ENCODE measurements around the gene HECW1.

Gene HECW1

DNA sequence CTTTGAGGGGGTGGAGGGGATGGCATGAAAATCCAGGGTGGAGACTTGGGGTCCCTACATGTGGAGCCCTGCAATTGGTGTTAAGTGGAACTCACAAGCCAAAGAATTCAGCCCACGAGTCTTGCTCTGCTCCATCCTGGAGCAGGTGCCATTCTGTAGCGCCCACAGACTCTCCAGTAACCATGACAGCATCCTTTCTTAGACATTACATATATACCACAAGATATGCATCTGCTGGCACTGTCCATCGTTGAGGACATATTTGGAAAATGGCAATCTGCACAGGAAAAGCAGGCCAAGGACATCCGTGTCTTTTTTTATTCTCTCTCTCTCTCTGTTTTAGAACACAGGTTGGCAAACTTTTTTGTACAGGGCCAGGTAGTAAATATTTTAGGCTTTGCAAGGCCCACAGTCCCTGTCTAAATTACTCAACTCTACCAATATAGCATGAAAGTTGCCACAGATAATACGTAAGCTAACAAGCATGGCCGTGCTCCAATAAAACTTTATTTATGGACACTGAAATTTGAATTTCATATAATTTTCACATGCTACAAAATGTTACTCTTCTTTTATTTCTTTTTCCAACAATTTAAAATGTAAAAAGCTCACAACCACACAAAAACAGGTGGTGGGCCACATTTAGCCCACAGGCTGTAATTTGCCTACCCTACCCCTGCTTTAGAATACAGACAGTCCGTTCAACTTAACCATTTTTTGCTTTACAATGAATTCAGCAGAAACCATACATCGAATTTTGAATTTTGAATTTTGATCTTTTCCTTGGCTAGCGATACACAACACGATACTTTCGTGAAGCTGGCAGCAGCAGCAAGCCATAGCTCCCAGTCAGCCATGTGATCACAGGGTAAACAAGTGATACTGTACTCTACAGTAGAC lies 329.0 kb downstream of the HECW1 start:
- no peak for DNase-seq

DNA sequence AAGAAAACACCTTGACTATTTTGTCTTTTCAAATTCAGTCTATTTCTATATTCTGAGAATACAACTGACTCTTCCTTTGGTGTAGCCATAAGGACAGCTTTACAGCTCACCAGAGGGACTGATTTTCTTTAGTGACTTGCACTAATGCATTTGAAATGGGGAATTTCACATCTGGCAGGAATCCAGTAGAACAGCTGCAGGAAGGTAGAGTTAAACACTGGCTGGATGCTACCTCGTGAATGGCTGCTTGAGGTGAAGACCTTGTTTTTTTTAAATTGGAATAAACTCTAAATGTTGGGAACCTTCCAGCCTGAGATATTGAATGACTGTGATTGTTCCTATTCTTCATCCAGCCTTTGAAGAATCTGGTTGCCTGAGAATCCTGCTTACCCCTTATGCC lies 330.9 kb downstream of the HECW1 start:
- no peak for DNase-seq

DNA sequence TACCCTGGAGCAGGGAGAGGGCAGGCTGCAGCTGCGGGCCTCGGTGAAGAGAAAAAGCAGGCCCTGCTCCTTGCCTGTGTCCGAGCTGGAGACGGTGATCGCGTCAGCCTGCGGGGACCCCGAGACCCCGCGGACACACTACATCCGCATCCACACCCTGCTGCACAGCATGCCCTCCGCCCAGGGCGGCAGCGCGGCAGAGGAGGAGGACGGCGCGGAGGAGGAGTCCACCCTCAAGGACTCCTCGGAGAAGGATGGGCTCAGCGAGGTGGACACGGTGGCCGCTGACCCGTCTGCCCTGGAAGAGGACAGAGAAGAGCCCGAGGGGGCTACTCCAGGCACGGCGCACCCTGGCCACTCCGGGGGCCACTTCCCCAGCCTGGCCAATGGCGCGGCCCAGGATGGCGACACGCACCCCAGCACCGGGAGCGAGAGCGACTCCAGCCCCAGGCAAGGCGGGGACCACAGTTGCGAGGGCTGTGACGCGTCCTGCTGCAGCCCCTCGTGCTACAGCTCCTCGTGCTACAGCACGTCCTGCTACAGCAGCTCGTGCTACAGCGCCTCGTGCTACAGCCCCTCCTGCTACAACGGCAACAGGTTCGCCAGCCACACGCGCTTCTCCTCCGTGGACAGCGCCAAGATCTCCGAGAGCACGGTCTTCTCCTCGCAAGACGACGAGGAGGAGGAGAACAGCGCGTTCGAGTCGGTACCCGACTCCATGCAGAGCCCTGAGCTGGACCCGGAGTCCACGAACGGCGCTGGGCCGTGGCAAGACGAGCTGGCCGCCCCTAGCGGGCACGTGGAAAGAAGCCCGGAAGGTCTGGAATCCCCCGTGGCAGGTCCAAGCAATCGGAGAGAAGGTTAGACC lies 332.5 kb downstream of the HECW1 start:
- DNase-seq = no peak

DNA sequence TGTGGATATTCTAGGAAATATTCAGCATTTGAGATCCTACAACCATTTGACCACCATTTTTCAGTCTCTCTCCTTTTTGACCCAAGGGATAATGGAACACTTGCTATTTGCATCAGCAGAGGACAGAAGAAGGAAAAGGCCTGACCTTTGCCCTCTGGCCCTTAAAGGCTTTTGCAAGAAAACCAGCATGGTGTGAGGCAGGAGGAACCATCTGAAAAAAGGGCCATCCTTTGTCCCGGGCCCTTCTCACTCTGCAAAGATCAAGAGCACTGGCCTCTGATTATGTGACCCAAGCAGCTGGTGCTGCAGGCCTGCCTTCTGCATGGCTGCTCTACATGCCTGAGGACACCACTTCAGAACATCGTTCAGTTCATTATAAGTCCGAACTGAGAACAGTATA lies 337.1 kb downstream of the HECW1 start:
- DNase-seq = no peak

DNA sequence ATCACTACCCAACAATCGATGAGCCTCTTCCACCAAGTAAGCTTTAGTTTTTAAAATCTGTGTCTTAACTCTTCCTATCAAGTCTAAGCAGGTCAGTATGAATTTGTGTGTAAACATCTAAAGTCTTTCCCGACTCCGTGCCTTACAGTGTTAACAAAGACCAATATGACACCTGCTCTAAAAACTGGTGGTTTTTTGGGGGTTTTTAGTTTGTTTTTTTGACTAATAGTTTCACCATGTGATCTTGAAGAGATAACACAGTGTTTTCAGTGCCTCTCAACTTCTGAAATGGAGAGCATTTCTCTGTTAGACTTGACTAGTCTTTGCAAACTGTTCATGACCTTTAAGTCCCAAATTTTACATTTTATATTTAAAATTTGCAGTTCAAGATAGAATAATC lies 338.4 kb downstream of the HECW1 start:
- DNase-seq = no peak

DNA sequence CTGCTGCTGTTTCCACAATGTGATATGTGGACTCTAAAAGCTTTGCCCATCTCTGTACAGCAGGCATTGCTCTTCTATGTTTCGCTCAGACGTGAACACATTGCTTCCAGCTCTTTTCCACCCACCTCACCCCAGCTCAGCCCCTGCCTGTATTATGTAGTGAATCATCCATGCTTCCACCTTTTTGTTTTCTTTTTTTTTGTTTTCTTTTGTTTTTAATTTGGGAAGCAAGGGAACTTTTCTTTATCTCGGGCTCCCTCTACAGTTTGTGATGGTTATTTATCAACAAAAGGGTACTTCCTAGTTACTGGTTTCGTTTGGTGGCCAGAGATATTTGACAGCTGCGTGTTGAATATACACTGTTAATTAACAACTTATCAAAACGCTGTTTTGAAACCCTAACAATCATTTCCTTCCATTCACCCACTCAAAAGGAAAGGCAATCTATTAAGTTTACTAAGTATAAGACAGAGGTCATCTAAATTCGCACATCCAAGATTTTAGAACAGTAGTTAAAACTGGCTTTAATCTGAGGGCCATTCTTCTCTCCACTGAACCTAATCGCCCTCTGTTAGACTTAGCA lies 342.6 kb downstream of the HECW1 start:
- no peak for DNase-seq

DNA sequence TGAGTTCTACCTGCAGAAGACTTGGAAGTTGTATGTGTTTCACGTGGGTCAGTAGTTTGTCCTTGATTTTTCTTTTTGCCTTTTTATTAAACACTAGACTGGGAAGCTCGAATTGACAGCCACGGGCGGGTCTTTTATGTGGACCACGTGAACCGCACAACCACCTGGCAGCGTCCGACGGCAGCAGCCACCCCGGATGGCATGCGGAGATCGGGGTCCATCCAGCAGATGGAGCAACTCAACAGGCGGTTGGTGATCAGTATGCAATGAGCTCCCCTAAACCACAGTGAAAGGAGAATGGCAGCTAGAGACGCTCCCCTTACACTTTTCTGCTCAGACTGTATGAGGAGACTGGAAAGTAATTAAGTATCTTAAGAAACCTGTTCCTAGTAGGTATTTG lies 343.8 kb downstream of the HECW1 start:
- DNase-seq = no peak

DNA sequence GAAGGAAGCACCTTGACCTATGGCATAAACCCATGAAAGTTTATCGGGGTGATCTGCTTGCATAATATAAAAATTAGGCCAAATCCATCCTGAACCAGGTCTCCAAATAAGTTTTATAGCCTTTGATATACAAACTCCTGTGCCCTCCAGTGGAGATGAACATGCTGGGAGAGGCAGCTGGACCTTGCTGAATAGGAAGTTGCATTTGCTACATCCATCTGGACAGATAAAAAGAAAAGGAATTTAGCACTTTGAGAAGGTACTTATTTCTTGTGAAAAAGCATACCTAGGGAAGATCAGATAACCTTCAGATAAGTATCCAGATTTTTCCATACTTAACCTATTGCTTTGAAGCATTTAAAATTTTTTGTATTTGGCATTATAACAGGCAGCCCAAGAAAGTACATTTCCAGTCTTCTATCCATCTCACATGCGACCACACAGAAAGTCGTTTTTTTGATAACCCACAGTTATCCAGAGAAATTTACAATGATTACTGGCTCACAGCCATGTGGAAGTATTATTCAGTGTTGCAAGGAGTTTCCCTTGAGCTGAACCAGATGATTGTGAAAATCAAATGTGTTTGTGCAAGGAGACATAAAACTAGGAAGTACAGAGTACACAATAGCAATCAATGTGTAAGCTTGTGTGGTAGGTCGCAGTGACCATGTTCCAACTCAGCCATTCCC lies 346.0 kb downstream of the HECW1 start:
- DNase-seq = no peak

DNA sequence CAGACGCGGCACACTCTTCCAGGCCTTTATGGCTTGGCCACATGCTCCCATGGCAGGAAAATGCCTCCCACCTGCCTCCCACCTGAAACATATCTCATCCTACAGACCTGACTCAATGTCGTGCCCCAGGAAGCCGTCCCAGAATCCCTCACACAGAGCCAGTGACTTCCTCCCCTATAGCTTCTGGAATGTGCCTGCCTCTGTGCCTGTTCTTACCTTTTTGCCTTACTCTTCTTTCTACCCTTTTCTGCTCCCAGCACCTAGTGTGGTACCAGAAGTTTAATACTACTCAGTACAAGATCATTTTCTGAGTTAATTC lies 346.5 kb downstream of the HECW1 start:
- DNase-seq = no peak

DNA sequence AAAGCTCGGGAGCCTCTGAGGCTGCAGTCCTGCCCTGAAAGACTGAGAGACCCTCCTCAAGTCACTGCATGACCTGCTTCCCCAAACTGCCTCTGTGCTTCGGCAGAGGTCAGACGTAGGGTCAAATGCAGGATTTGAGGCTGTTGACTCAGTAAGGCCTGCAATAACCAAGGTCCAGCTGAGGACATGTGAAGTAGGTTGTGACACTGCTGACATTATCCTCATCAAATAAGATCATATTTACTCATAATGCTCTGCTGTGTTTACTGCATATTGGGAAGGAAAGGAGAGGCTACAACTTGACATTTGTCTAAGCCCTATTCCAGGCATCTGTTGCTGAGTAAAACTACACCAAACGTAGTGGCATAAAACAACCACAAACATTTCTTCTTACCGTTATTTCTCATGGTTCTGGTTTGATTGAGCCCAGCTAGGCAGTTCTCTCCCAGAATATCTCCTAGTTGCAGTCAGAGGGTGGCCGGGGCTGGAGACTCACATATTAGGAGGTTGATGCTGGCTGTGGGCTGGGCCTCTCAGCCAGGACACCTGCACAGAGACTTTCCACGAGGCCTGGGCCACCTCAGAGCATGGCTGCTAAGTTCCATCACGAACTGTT lies 348.4 kb downstream of the HECW1 start:
- DNase-seq = no peak

DNA sequence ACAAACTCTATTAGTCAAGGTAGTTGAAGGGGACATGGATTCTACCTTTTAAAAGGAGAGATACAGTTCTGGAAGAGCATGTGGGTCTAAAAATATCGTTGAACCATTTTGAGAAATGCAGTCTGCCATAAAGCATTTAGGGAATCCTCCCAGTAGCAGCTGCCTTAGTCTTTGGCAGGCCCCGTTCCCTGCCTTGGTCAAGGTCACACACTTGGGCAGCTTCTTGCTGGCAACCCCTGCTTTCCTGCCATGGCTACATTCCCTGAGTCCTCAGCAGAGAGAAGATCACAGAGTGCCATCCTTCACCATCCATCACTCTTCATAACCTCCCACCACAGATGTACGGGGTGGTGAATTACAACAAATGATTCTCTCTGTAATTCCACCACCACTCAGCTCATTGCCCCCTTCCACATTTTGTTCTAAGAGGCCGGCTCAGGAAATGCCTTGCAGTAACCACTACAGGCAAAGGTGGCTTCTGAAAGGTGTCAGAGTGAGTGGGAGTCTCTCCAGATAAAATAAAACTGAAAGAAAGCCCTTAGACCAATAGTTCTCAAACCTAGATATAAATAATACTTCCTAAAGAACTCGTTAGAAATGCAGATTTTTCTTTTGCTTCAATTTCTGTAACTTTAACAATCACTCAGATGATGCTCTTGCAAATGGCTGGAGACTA lies 349.0 kb downstream of the HECW1 start:
- no peak for DNase-seq

DNA sequence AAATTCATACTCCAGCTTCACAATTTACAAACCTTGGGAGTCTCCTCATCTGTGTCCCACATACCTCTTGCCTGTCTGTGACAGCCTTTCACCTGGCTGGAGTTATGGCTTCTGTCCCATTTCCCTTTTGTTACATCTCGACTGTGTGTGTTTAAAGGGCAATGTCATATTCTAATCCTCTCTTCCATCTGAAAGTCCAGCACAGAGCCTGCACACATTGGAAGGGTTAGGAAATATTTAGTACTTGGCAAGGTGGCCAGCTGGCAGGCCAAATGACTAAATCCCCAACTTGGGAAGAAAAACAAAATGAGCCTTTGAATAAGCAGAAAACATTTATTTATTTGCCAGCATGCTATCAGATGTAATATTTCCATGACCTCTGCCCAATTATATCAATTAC lies 350.4 kb downstream of the HECW1 start:
- no peak for DNase-seq

DNA sequence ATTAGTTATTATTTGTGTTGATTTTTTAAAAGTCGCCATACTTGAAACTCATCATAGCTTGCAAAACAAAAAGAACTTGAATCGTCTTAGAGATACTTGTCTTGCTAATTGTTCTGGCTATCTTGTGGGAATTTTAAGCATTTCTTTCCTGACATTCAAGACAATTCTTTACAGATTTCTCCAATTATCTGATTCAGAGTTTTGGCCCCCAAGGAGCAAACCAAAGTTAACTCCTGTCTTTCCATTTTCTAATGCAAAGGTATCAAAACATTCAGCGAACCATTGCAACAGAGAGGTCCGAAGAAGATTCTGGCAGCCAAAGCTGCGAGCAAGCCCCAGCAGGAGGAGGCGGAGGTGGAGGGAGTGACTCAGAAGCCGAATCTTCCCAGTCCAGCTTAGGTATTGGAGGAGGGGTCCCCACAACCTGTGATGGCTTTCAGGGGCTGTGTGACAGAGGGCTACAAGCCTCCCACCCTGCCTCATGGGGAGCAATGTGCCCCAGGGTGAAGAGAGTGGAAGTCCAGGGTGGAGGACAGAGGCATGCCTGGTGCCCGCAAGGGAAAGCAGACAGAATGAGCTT lies 351.0 kb downstream of the HECW1 start:
- DNase-seq = no peak

DNA sequence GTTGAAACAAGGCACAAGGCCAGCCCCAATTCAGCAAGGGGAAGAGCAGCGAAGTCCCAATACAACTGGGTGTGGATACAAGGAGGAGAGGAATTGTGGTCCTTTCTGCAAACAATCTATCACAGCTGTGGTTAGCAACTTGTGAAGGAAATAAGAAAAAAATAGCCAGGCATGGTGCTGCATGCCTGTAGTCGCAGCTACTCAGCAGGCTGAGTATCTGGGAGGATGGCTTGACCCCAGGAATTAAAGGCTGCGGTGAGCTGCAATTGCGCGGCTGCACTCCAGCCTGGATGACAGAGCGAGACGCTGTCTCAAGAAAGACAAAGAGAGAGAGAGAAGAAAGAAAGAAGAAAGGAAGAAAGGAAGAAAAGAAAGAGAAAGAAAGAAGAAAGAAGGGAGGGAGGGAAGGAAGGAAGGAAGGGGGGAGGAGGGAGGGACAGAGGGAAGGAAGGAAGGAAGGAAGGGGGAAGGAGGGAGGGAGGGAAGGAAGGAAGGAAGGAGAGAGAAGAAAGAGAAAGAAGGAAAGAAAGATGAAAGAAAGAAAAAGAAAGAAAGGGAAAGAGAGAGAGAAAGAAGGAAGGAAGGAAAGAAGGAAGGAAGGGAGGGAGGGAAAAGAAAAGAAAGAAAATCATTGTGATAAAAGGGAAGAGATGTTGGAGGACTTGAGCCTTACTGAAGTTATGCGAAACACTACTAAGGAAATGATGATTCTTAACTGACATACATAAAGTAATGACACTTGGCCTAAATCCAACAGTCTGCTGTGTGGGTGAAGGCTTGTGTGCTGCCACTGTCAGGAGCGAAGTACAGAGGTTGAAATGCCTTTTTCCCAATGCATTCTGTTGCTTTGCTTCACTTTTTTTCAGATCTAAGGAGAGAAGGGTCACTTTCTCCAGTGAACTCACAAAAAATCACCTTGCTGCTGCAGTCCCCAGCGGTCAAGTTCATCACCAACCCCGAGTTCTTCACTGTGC lies 353.4 kb downstream of the HECW1 start:
- no peak for DNase-seq

DNA sequence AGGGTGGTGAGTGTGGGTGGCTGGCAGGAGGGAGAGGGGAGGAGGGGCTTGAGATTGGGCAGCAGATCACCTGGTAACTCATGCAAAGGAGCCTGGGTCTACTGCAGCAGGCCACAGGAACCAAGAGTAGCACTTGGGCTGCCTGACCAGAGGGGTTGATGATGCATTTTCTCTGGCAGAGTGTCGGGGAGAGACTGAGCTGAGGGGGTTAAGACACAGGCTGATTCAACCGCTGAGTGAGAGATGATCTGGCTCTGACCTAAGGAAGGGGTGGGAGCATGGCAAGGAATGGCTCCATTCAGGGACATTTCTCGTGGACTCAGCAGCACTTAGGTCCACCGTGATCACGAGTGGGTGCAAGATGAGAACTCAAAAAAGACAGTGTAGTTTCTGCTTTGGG lies 355.0 kb downstream of the HECW1 start:
- no peak for DNase-seq

DNA sequence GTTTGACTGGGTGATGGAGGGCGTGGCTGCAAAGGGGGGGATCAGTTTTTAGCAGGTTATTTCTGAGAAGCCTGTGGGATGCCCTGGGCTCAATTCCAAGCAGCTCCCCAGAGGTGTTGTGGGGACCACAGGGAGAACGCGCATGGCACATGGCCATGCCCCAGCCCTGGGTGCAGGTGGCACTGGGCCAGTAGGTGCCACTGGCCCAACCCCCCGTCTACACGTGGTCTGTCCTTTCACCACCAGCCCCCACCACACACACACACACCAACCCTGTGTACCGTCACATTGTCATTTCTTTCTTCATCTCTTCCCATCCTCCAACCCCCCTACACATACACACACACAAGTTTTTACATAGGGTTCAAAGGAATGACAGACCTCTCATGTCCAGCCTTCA lies 355.4 kb downstream of the HECW1 start:
- no peak for DNase-seq

DNA sequence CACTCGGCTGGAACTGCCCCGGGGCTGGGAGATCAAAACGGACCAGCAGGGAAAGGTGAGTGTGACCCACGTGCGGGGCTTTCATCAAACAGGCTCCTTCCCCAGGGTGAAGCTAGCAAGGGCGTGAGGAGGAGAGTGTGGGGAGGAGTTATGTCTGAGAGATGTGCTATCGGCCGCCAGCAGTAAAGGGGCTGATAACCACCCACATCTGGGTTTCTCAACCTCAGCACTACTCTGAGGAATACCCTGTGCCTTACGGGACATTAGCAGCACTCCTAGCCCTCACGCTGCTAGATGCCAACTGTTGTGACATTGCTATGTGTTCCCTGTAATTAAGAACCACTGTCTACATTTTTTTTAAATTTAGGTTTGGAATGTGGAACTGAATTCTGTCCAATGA lies 356.6 kb downstream of the HECW1 start:
- DNase-seq = no peak

DNA sequence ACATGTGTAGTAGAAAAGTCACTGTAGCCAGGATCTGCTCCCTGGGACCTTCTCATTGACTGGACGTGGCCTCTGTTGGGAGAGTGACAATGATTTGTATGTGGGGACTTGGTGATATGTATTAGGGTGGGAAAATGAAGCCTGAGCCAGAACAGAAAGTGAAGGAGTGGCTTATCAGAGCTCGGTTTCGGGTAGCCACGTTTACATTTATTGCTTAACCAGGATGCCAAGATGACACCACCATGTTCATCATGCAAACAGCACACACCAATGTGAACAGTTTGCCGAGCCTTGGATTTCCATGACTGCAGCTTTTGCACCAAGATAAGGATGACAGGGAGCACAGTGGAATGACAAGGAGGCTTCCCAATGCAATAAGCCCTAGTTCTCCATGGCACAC lies 357.7 kb downstream of the HECW1 start:
- DNase-seq = no peak

DNA sequence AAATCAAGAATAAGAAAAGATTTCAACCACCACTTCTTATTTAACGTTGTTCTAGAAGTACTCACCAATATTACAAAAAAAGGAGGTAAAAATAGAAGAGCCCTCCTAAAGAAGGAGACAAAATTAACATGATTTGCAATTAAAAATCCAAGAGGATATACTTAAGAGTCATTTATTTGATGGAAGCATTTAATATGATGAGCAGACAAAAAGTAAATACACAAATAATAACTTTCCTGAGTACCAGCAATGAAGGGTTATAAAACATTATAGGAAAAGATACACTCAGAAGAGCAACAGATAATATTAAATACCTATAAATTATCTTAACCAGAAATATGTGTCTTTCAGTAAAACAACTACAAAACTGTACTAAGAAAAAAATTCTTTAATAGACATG lies 363.5 kb downstream of the HECW1 start:
- DNase-seq = no peak

DNA sequence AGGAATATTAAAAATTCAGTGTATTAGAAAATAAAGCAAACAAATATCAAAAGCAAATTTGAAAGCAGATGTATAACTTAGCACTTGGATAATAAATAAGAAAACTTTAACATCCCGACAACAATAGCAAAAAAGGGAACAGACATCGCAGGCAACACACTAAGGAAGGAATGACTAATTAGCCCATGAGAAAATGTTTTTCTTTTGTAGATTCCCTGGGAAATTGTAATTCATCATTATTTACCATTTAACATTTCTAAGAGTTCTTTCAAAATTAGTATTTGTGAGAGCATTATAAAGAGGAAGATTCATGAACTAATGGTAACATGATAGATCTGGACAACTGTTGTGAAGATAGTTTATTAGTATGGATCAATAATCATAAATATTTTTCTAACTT lies 364.4 kb downstream of the HECW1 start:
- DNase-seq = no peak

DNA sequence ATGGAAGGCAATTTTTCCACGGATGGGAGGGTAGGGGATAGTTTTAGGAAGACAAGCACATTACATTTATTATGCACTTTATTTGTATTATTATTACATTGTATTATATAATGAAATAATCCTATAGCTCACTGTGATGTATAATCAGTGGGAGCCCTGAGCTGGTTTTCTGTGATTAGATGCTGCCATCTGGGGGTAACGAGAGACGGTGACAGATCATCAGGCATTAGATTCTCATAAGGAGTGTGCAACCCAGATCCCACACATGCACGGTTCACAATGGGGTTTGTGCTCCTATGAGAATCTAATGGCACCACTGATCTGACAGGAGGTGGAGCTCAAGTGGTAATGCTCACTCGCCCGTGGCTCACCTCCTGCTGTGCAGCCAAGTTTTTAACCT lies 366.6 kb downstream of the HECW1 start:
- DNase-seq = no peak

All from NCI-H1048 (cell line).